GM18868 (cell line): ENCODE measurements around the gene RALGAPA2.

ENCODE experiments used
- ATAC-seq: cut with Tn5 transposase; IDR thresholded peaks from one replicate; pipeline ENCODE4 v1.9.1; 2021; ENCODE audit warnings: mild to moderate bottlenecking, moderate library complexity; ENCODE audit not compliant: unreplicated experiment

RALGAPA2 gene

GRCh38 chr20:20411836-20412235 lies 300.6 kb downstream of the RALGAPA2 start:
- no peak for ATAC-seq

GRCh38 chr20:20411402-20411801 lies 301.0 kb downstream of the RALGAPA2 start:
- ATAC-seq, result no peak

GRCh38 chr20:20410678-20411077 lies 301.8 kb downstream of the RALGAPA2 start:
- ATAC-seq, result no peak

- no peak for ATAC-seq
Measured at GRCh38 chr20:20409331-20409730, 303.1 kb downstream of the RALGAPA2 start.

GRCh38 chr20:20407891-20408805 lies 304.3 kb downstream of the RALGAPA2 start:
- ATAC-seq, result no peak

- no peak for ATAC-seq
Measured at GRCh38 chr20:20406306-20406705, 306.1 kb downstream of the RALGAPA2 start.

- no peak for ATAC-seq
Measured at GRCh38 chr20:20405623-20406022, 306.8 kb downstream of the RALGAPA2 start.

- no peak for ATAC-seq
Measured at GRCh38 chr20:20404633-20405032, 307.8 kb downstream of the RALGAPA2 start.

- ATAC-seq, result no peak
Measured at GRCh38 chr20:20401991-20402390, 310.5 kb downstream of the RALGAPA2 start.

GRCh38 chr20:20399531-20400500 lies 312.6 kb downstream of the RALGAPA2 start:
- ATAC-seq, result no peak

- no peak for ATAC-seq
Measured at GRCh38 chr20:20398123-20398522, 314.3 kb downstream of the RALGAPA2 start.

GRCh38 chr20:20396794-20397193 lies 315.6 kb downstream of the RALGAPA2 start:
- ATAC-seq, result no peak

- ATAC-seq, result no peak
Measured at GRCh38 chr20:20395903-20396568, 316.4 kb downstream of the RALGAPA2 start.

GRCh38 chr20:20395087-20395486 lies 317.4 kb downstream of the RALGAPA2 start:
- ATAC-seq, result no peak

- no peak for ATAC-seq
Measured at GRCh38 chr20:20393207-20394120, 319.0 kb downstream of the RALGAPA2 start.

GRCh38 chr20:20391766-20392165 lies 320.7 kb downstream of the RALGAPA2 start:
- no peak for ATAC-seq

GRCh38 chr20:20391115-20391514 lies 321.3 kb downstream of the RALGAPA2 start:
- no peak for ATAC-seq

- ATAC-seq, result no peak
Measured at GRCh38 chr20:20390393-20390792, 322.1 kb downstream of the RALGAPA2 start.

- ATAC-seq, result no peak
Measured at GRCh38 chr20:20386192-20386591, 326.3 kb downstream of the RALGAPA2 start.

GRCh38 chr20:20375862-20376261 lies 336.6 kb downstream of the RALGAPA2 start:
- no peak for ATAC-seq
